ENCODE data around the gene PDE4D. TPM values are rescaled to one million over a fixed set of nuclear protein-coding genes. Genes with fewer than 3 reads are reported as not detected.

The PDE4D gene
- total and polyA plus RNA-seq, 2 of the 4 experiments (the other 2 are of a cell fraction): 1.4 to 7.9 TPM

GRCh38 chr5:59728356-59728755 lies 165.2 kb downstream of the PDE4D start:
- dilution Hi-C loops (cut with HindIII; ENCODE audit: low sequenced_read_pairs, unreplicated experiment): no loop called here
- no peak overlapping the region for H3K14ac ChIP-seq (replicated peaks; ENCODE audit: low read depth, low read length)
- ATAC-seq (ENCODE audit: low read depth): no peak
- DNase-seq: no peak
- no peaks in the 10 kb centered on the region for H3K36me3 ChIP-seq (ENCODE audit: control insufficient read depth, insufficient read depth, low read length)
- H2AK5ac ChIP-seq (ENCODE audit: low read depth, low read length): no peak overlapping the region
- H2AFZ ChIP-seq (replicated peaks; ENCODE audit: low read length, poor library complexity): no peak overlapping the region
- no peak overlapping the region for H3K27ac ChIP-seq (ENCODE audit: insufficient read depth, low read length)
- no peaks in the 10 kb centered on the region for H4K20me1 ChIP-seq (ENCODE audit: insufficient read depth, low read length)
- WGBS, 2 experiments (ENCODE audit: extremely low coverage in 2 of 2, insufficient read length in 1 of 2): no CpG with 5 or more reads among the region's 1 CpG
- no peak overlapping the region for H3K4me2 ChIP-seq (ENCODE audit: low read depth, low read length)
- no peaks in the 10 kb centered on the region for H3K27me3 ChIP-seq (ENCODE audit: control insufficient read depth, insufficient read depth, low read length)
- CTCF ChIA-PET: interaction anchor here (0.6 kb wide), 1 partner anchor 40 kb away, joined by 4 read pairs; no protein-coding TSS in a partner anchor
- H3K79me1 ChIP-seq (ENCODE audit: low read depth in 1 of 2, low read length in 2 of 2): no peaks in the 10 kb centered on the region
- no peak overlapping the region for H3K9ac ChIP-seq (ENCODE audit: low read depth, low read length)
- POLR2A ChIA-PET (ENCODE audit: unreplicated experiment): no interaction called here
- H4K5ac ChIP-seq (ENCODE audit: low read depth, low read length): no peak overlapping the region
- H3K18ac ChIP-seq (ENCODE audit: low read depth, low read length): no peak overlapping the region
- H3K4me1 ChIP-seq (ENCODE audit: control insufficient read depth, insufficient read depth, low read length): no peaks in the 10 kb centered on the region
- H2BK20ac ChIP-seq (ENCODE audit: low read depth, low read length): no peak overlapping the region
- no peak overlapping the region for H4K8ac ChIP-seq (ENCODE audit: low read depth in 2 of 2, low read length in 2 of 2)
- TF ChIP-seq MXI1 (IDR thresholded peaks at IDR 0.05; ENCODE audit: borderline replicate concordance, low read depth, low read length) (no peak), FOS (IDR thresholded peaks at IDR 0.05; ENCODE audit: low read depth, low read length) (no peak), RCOR1 (IDR thresholded peaks at IDR 0.05; ENCODE audit: insufficient replicate concordance, low read length) (no peak), CEBPB (IDR thresholded peaks at IDR 0.05; ENCODE audit: low read depth, low read length) (no peak)
- no peak overlapping the region for H2BK120ac ChIP-seq (ENCODE audit: low read depth, low read length)
- no peak overlapping the region for H3K56ac ChIP-seq (ENCODE audit: extremely low read depth, insufficient read depth, low read length)
- H4K91ac ChIP-seq (ENCODE audit: insufficient read depth, low read depth, low read length): no peak overlapping the region
- H2BK5ac ChIP-seq (ENCODE audit: low read depth, low read length, poor library complexity, severe bottlenecking): no peak overlapping the region
- no peaks in the 10 kb centered on the region for H3K9me3 ChIP-seq (ENCODE audit: control insufficient read depth, insufficient read depth, low read length)
- H3K4ac ChIP-seq (ENCODE audit: low read depth, low read length): no peak overlapping the region
- H3K23ac ChIP-seq (ENCODE audit: low read depth, low read length): no peak overlapping the region
- BruUV-seq (replicated peaks): no TSS peak
- no peaks in the 10 kb centered on the region for H3K9me1 ChIP-seq (ENCODE audit: insufficient read depth, low read length)
- intact Hi-C loops (cut with micrococcal nuclease): no loop called here
- H2BK15ac ChIP-seq (ENCODE audit: low read depth, low read length): no peak overlapping the region
- in situ Hi-C loops (cut with MboI; ENCODE audit: low sequenced_read_pairs): no loop called here
- no peak overlapping the region for H2AK9ac ChIP-seq (replicated peaks; ENCODE audit: low read depth, low read length, poor library complexity)
- no peak overlapping the region for H3K4me3 ChIP-seq (ENCODE audit: insufficient read depth, low read depth, low read length)

Measured in IMR-90 (cell line).